ENCODE measurements around the gene MED9. TPM values are rescaled to one million over a fixed set of nuclear protein-coding genes. Genes with fewer than 3 reads are reported as not detected.

MED9 gene
- total RNA-seq, 1 donor from 2014 or later, result 15.3 TPM

- Mint-ChIP-seq H3K4me1 (no peaks in the 10 kb centered on the region), H3K36me3 (ENCODE audit: low read depth) (no peaks in the 10 kb centered on the region), H3K9me3 (no peaks in the 10 kb centered on the region), H3K4me3 (no peak overlapping the region), H3K27ac (no peak overlapping the region), H3K27me3 (no peaks in the 10 kb centered on the region)
- no peak for DNase-seq
- intact Hi-C loops (cut with micrococcal nuclease), result no loop called here
Measured at GRCh38 chr17:17540935-17541639, 64.3 kb downstream of the MED9 start.

GRCh38 chr17:17541640-17542001 is 64.8 kb downstream of the MED9 start:
- Mint-ChIP-seq H3K9me3 (no peaks in the 10 kb centered on the region), H3K27ac (no peak overlapping the region), H3K36me3 (ENCODE audit: low read depth) (no peaks in the 10 kb centered on the region), H3K4me3 (no peak overlapping the region), H3K4me1 (no peaks in the 10 kb centered on the region), H3K27me3 (no peaks in the 10 kb centered on the region)
- DNase-seq, result no peak
- intact Hi-C loops (cut with micrococcal nuclease), result no loop called here

Other genes with a start within 250 kb of the MED9 start
- 34.1 and 34.7 TPM in 2 replicates for gene FLCN, start 239.8 kb upstream of the MED9 start, total RNA-seq
- gene COPS3, start 195.8 kb upstream of the MED9 start, total RNA-seq, result 125 and 133 TPM in 2 replicates
- 7.1 and 8.1 TPM in 2 replicates for gene NT5M, start 173.6 kb upstream of the MED9 start, total RNA-seq
- 6.6 and 7.5 TPM in 2 replicates for gene RASD1, start 19.4 kb downstream of the MED9 start, total RNA-seq
- gene PEMT, start 114.7 kb downstream of the MED9 start, total RNA-seq, result 43.6 and 45.5 TPM in 2 replicates
- gene RAI1, start 204.5 kb downstream of the MED9 start, total RNA-seq, result 30.1 and 34.5 TPM in 2 replicates